Measurements from ENCODE around the gene TGM1.

TGM1 gene

DNA sequence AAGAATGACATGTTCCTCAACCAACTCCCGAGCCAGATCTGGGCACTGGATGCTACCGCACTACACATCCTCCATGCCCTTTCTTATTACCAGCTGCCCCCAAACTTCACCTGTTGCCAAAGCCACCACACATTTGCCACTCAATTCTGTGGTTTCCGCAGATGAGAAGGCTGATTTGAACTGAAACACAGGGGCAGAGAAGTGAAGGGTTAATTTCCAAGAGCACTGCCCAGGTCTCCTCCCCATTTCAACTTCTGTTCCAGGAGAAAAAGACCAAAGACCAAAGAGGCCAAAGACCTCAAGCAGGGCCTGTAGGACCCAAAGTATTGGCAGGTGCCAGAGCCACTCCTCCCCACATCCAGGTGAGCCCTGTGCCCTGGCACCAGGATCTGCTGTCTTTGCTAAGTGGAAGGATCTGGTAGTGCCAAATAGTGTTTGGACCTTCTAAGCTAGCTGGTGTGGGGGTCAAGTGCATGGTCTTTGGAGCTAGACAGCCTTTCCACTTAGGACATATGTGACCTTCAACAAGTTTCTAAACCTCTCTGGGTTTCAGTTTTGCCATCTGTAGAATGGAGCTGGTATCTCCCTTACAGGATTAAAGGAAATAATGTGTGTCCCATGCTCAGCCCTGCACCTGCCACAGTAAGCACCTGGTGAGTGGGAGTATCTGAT is 28.6 kb upstream of the TGM1 start:
- H3K9me3 ChIP-seq (ENCODE audit: control insufficient read depth in 1 of 2, low read length in 2 of 2): no peaks in the 10 kb centered on the region
- no peaks in the 10 kb centered on the region for H3K27me3 ChIP-seq (ENCODE audit: control insufficient read depth in 1 of 2, insufficient read depth in 2 of 2, low read length in 2 of 2)
- H3K36me3 ChIP-seq (ENCODE audit: control insufficient read depth in 1 of 2, insufficient read depth in 2 of 2, low read length in 2 of 2): peaks cover 38 to 51% of the 10 kb centered on the region in 2 donors
- no peak overlapping the region for H3K27ac ChIP-seq (ENCODE audit: low read depth, low read length)
- no peak overlapping the region for H3K9ac ChIP-seq (ENCODE audit: low read depth in 1 of 2, low read length in 2 of 2)
- H3K4me3 ChIP-seq (ENCODE audit: low read depth in 1 of 2, low read length in 2 of 2): no peak overlapping the region
- peaks cover under 1 to 2% of the 10 kb centered on the region in 2 donors for H3K4me1 ChIP-seq (ENCODE audit: control insufficient read depth in 1 of 2, insufficient read depth in 2 of 2, low read length in 2 of 2)

DNA sequence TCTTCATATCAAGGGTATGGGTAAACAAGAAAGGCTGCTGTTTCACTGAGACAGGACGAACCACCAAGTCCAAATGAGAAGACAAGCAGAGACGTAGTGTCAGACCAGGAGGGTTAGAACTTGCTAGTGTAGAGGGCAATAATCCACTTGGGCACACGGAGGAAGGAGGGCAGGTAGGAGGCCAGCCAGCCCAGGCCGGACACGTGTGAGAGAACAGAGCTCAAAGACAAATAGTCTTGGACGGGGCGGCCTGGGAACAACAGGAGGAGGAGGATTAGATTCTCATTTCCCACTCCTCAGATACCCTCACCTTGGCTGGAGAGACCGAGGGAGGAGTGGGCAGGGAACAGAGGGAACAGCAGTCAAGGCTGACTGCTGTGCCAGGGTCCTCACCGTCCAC is 27.8 kb upstream of the TGM1 start:
- Histone ChIP-seq H3K9ac (ENCODE audit: low read depth in 1 of 2, low read length in 2 of 2) (no peak overlapping the region), H3K27ac (ENCODE audit: low read depth, low read length) (no peak overlapping the region), H3K36me3 (ENCODE audit: control insufficient read depth in 1 of 2, insufficient read depth in 2 of 2, low read length in 2 of 2) (peaks cover 31 to 43% of the 10 kb centered on the region in 2 donors)

DNA sequence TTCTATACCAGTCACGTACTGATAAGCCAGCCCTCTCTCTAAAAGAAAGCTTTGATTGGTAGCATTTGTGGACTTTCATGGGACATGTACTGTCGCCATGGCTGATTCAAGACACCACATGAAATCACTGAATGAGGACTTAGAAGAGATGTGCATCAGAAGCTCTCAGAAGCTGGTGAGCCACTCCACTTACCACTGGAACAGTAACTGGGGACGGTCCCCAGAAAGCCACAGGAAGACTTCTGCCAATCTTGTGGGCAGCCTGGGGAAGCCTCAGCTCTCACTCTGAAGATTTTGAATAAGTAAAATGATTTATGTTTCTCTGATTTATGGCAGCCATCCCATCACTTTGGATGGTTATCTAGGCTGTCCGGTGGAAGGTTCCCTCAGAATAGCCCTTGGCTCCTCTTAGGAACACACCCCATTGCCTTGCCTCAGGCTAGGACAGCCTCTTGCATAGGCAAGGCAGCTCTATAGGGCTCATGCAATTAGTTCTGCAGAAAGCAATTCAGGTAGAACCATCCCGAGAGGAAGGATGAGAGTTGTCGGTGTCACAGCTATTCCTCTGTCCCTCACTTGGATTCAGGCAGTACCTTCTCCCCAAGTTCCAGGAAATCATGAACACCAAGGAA is 26.8 kb upstream of the TGM1 start:
- H3K9ac ChIP-seq (ENCODE audit: low read depth in 1 of 2, low read length in 2 of 2): no peak overlapping the region
- H3K27me3 ChIP-seq (ENCODE audit: control insufficient read depth in 1 of 2, insufficient read depth in 2 of 2, low read length in 2 of 2): no peaks in the 10 kb centered on the region
- no peak overlapping the region for H3K4me3 ChIP-seq (ENCODE audit: low read depth in 1 of 2, low read length in 2 of 2)
- H3K27ac ChIP-seq (ENCODE audit: low read depth, low read length): no peak overlapping the region
- H3K4me1 ChIP-seq (ENCODE audit: control insufficient read depth in 1 of 2, insufficient read depth in 2 of 2, low read length in 2 of 2): no peaks in the 10 kb centered on the region
- peaks cover 27 to 35% of the 10 kb centered on the region in 2 donors for H3K36me3 ChIP-seq (ENCODE audit: control insufficient read depth in 1 of 2, insufficient read depth in 2 of 2, low read length in 2 of 2)
- H3K9me3 ChIP-seq (ENCODE audit: control insufficient read depth in 1 of 2, low read length in 2 of 2): no peaks in the 10 kb centered on the region

More for the DNA sequence above, 27.8 kb upstream of the TGM1 start:
- Histone ChIP-seq H3K4me1 (ENCODE audit: control insufficient read depth in 1 of 2, insufficient read depth in 2 of 2, low read length in 2 of 2) (no peaks in the 10 kb centered on the region), H3K4me3 (ENCODE audit: low read depth in 1 of 2, low read length in 2 of 2) (no peak overlapping the region), H3K9me3 (ENCODE audit: control insufficient read depth in 1 of 2, low read length in 2 of 2) (no peaks in the 10 kb centered on the region), H3K27me3 (ENCODE audit: control insufficient read depth in 1 of 2, insufficient read depth in 2 of 2, low read length in 2 of 2) (no peaks in the 10 kb centered on the region)

DNA sequence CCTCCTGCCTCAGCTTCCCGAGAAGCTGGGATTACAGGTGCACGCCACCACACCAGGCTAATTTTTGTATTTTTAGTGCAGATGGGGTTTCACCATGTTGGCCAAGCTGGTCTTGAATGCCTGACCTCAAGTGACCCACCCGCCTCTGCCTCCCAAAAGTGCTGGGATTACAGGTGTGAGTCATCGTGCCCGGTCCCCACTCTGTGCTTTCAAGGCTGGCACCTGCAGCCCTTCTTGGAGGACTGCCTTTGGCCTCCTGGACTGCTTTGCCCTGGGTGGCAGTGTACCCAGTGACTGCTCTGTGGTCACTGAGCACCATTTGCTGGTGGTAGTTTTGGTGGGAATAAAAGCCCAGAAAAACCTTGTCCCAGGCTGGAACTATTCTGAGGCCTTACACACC is 24.0 kb upstream of the TGM1 start:
- H3K27ac ChIP-seq (ENCODE audit: low read depth, low read length): no peak overlapping the region
- H3K9me3 ChIP-seq (ENCODE audit: control insufficient read depth in 1 of 2, low read length in 2 of 2): no peaks in the 10 kb centered on the region
- H3K4me1 ChIP-seq (ENCODE audit: control insufficient read depth in 1 of 2, insufficient read depth in 2 of 2, low read length in 2 of 2): no peaks in the 10 kb centered on the region
- H3K36me3 ChIP-seq (ENCODE audit: control insufficient read depth in 1 of 2, insufficient read depth in 2 of 2, low read length in 2 of 2): peaks cover 20 to 27% of the 10 kb centered on the region in 2 donors
- H3K4me3 ChIP-seq (ENCODE audit: low read depth in 1 of 2, low read length in 2 of 2): no peak overlapping the region
- no peak overlapping the region for H3K9ac ChIP-seq (ENCODE audit: low read depth in 1 of 2, low read length in 2 of 2)
- H3K27me3 ChIP-seq (ENCODE audit: control insufficient read depth in 1 of 2, insufficient read depth in 2 of 2, low read length in 2 of 2): no peaks in the 10 kb centered on the region

DNA sequence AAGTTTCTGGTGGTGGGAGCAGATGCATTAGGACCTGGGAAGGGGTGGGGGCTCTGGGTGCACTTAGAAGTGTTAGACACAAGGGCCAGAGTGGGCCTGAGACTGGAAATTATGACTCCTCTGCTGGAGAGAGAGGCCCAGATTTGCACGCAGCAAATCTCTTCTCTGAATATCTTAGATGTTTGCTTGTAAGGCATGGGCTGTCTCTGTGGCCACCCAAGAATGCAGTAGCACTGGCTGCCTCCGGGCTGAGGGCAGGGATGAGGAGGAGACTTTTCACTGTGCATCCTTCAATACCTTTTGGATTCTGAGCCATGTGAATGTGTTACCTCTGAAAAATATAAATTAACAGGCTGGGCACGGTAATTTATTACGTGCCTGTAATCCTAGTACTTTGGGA is 22.4 kb upstream of the TGM1 start:
- Histone ChIP-seq H3K9me3 (ENCODE audit: control insufficient read depth in 1 of 2, low read length in 2 of 2) (no peaks in the 10 kb centered on the region), H3K4me3 (ENCODE audit: low read depth in 1 of 2, low read length in 2 of 2) (no peak overlapping the region), H3K36me3 (ENCODE audit: control insufficient read depth in 1 of 2, insufficient read depth in 2 of 2, low read length in 2 of 2) (peaks cover 11% of the 10 kb centered on the region in 2 donors), H3K4me1 (ENCODE audit: control insufficient read depth in 1 of 2, insufficient read depth in 2 of 2, low read length in 2 of 2) (no peaks in the 10 kb centered on the region), H3K27me3 (ENCODE audit: control insufficient read depth in 1 of 2, insufficient read depth in 2 of 2, low read length in 2 of 2) (no peaks in the 10 kb centered on the region), H3K27ac (ENCODE audit: low read depth, low read length) (no peak overlapping the region), H3K9ac (ENCODE audit: low read depth in 1 of 2, low read length in 2 of 2) (no peak overlapping the region)

DNA sequence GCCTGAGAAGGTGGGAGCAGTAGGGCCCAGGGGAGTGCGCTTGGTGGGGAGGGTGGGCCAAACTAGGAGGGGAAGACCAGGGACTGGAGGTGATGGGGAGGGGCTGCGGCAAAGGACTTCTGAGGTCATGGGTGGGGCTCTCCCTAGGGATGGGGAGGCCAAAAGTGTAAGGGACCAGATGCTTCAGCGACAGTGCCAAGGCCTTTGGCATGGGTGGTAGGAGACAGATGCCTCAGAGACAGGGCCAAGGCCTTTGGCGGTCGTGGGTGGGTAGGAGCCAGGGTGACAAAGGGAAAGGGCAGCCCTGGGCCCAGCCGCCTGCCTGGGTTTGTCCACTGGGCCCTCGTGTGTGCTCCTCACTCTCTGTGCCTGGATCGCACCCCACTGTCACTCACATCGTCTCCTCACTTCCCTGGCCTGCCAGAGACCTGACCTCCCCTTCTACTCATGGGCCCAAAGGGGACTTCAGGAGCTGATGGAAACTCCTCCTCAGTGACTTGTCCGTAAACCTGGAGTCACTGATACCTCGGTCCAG is 21.6 kb upstream of the TGM1 start:
- Histone ChIP-seq H3K4me1 (ENCODE audit: control insufficient read depth in 1 of 2, insufficient read depth in 2 of 2, low read length in 2 of 2) (peaks cover 0 to 4% of the 10 kb centered on the region in 2 donors), H3K27me3 (ENCODE audit: control insufficient read depth in 1 of 2, insufficient read depth in 2 of 2, low read length in 2 of 2) (no peaks in the 10 kb centered on the region), H3K9ac (ENCODE audit: low read depth in 1 of 2, low read length in 2 of 2) (no peak overlapping the region), H3K27ac (ENCODE audit: low read depth, low read length) (no peak overlapping the region), H3K4me3 (ENCODE audit: low read depth in 1 of 2, low read length in 2 of 2) (no peak overlapping the region), H3K9me3 (ENCODE audit: control insufficient read depth in 1 of 2, low read length in 2 of 2) (no peaks in the 10 kb centered on the region), H3K36me3 (ENCODE audit: control insufficient read depth in 1 of 2, insufficient read depth in 2 of 2, low read length in 2 of 2) (peaks cover 3 to 4% of the 10 kb centered on the region in 2 donors)

DNA sequence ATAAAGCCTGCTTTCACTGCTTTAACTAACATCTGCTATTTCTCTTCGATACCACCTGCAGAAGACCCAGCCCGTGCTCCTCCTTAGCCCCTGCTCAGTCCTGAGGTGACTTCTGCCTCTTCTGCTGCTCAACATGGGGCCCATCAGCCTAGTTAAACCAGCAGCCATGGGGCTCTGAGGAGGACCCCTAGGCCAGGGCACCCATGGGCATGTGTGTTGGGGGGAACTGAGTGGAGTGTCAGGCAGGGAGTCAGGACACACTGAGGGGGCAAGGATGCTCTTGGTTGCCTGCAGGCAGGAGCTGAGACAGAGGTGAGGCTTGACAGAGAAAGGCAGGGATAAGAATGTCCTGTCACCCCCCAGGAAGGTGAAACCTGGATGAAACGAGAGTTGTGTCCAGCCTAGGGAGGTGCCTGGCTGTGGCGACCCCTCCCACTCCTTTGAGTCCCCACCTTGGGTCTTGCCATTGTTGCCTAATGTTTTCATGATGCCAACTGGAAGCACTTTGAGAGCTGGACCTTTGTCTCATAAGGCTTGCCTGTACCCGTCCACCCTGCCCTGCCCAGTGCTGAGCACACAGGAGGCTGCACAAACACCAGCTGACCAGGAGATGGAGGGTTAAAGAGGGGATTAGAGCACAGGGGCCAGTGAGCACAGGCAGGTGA is 21.0 kb upstream of the TGM1 start:
- peaks cover 0 to 5% of the 10 kb centered on the region in 2 donors for H3K4me1 ChIP-seq (ENCODE audit: control insufficient read depth in 1 of 2, insufficient read depth in 2 of 2, low read length in 2 of 2)
- H3K9me3 ChIP-seq (ENCODE audit: control insufficient read depth in 1 of 2, low read length in 2 of 2): no peaks in the 10 kb centered on the region
- no peaks in the 10 kb centered on the region for H3K27me3 ChIP-seq (ENCODE audit: control insufficient read depth in 1 of 2, insufficient read depth in 2 of 2, low read length in 2 of 2)
- no peak overlapping the region for H3K9ac ChIP-seq (ENCODE audit: low read depth in 1 of 2, low read length in 2 of 2)
- no peaks in the 10 kb centered on the region for H3K36me3 ChIP-seq (ENCODE audit: control insufficient read depth in 1 of 2, insufficient read depth in 2 of 2, low read length in 2 of 2)
- H3K4me3 ChIP-seq (ENCODE audit: low read depth in 1 of 2, low read length in 2 of 2): no peak overlapping the region
- no peak overlapping the region for H3K27ac ChIP-seq (ENCODE audit: low read depth, low read length)

DNA sequence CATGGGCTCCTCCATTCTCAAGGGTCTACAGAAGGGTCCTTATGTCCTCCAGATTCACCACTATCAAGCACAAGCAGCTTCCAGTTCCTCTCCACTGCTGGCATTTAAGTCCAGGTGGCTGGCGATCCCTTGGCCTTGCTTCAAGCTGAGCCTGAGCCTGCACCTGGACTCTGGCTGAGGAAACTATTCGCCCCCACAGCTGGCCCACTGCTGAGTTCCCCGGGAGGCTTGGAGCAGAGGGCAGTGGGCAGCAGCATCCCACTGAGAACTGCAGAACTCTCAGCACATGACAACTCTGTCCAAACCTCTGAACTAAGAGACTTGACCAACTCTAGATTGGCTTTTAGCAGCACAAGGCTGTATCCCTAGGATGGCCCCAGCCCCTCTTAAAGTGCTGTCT is 19.8 kb upstream of the TGM1 start:
- Histone ChIP-seq H3K9ac (ENCODE audit: low read depth in 1 of 2, low read length in 2 of 2) (no peak overlapping the region), H3K36me3 (ENCODE audit: control insufficient read depth in 1 of 2, insufficient read depth in 2 of 2, low read length in 2 of 2) (no peaks in the 10 kb centered on the region), H3K27ac (ENCODE audit: low read depth, low read length) (no peak overlapping the region), H3K27me3 (ENCODE audit: control insufficient read depth in 1 of 2, insufficient read depth in 2 of 2, low read length in 2 of 2) (no peaks in the 10 kb centered on the region), H3K4me3 (ENCODE audit: low read depth in 1 of 2, low read length in 2 of 2) (no peak overlapping the region), H3K9me3 (ENCODE audit: control insufficient read depth in 1 of 2, low read length in 2 of 2) (no peaks in the 10 kb centered on the region), H3K4me1 (ENCODE audit: control insufficient read depth in 1 of 2, insufficient read depth in 2 of 2, low read length in 2 of 2) (peaks cover 0 to 5% of the 10 kb centered on the region in 2 donors)

DNA sequence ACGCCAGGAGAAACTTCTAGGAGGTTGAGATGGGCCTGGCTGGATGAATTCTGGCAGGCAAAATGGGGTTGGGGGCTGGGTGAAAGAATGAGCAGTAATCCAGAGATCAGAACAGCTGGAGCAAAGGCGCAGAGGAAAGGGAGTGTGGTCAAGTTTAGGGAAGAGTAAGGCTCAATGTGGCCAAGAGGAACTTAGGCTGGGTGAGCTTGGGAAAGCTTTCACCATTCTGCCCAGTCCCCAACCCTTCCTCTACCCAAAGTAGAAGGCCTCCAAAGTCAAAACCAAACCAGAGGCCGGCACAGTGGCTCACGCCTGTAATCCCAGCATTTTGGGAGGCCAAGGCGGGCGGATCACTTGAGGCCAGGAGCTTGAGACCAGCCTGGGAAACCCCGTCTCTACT is 18.7 kb upstream of the TGM1 start:
- no peaks in the 10 kb centered on the region for H3K27me3 ChIP-seq (ENCODE audit: control insufficient read depth in 1 of 2, insufficient read depth in 2 of 2, low read length in 2 of 2)
- H3K4me1 ChIP-seq (ENCODE audit: control insufficient read depth in 1 of 2, insufficient read depth in 2 of 2, low read length in 2 of 2): peaks cover 0 to 5% of the 10 kb centered on the region in 2 donors
- no peak overlapping the region for H3K9ac ChIP-seq (ENCODE audit: low read depth in 1 of 2, low read length in 2 of 2)
- no peaks in the 10 kb centered on the region for H3K36me3 ChIP-seq (ENCODE audit: control insufficient read depth in 1 of 2, insufficient read depth in 2 of 2, low read length in 2 of 2)
- H3K9me3 ChIP-seq (ENCODE audit: control insufficient read depth in 1 of 2, low read length in 2 of 2): no peaks in the 10 kb centered on the region
- no peak overlapping the region for H3K27ac ChIP-seq (ENCODE audit: low read depth, low read length)
- no peak overlapping the region for H3K4me3 ChIP-seq (ENCODE audit: low read depth in 1 of 2, low read length in 2 of 2)

DNA sequence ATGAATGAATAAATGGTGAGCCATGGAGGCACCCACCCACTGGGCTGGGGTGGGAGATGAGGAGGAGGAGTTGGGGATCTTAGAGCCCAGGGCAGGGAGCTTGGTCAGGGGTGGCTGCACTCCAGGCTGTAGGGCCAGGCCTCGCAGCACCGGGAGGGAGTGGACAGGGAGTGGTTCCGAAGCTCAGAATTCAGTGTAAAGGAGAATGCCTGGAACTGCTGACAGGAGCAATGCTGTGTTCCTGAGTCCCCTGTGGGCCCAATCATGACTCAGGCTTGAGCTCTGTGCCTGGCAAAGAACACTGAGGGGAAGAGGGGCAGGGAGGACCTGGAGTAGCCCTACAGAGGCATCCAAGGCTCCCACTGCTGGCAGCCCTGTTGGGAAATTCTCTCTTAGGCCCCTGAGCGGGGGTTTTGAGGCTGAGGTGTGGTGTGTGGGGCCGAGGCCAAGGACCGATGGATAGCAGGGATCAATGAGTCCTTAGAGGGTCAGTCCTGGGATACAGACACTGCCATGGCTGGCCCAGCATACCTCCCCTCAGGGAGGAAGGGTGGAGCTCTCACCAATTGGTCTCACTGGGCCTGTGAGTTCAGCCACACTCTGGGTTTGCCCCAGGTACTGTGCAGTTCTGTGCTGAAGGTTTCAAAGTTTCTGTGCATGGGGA is 18.0 kb upstream of the TGM1 start:
- Histone ChIP-seq H3K4me3 (ENCODE audit: low read depth in 1 of 2, low read length in 2 of 2) (no peak overlapping the region), H3K9ac (ENCODE audit: low read depth in 1 of 2, low read length in 2 of 2) (no peak overlapping the region), H3K27me3 (ENCODE audit: control insufficient read depth in 1 of 2, insufficient read depth in 2 of 2, low read length in 2 of 2) (no peaks in the 10 kb centered on the region), H3K27ac (ENCODE audit: low read depth, low read length) (no peak overlapping the region), H3K36me3 (ENCODE audit: control insufficient read depth in 1 of 2, insufficient read depth in 2 of 2, low read length in 2 of 2) (no peaks in the 10 kb centered on the region), H3K9me3 (ENCODE audit: control insufficient read depth in 1 of 2, low read length in 2 of 2) (no peaks in the 10 kb centered on the region), H3K4me1 (ENCODE audit: control insufficient read depth in 1 of 2, insufficient read depth in 2 of 2, low read length in 2 of 2) (peaks cover 0 to 5% of the 10 kb centered on the region in 2 donors)

All from duodenal mucosa (tissue), 2 donors.